ENCODE measurements around the gene THSD4.

The THSD4 gene

GRCh38 chr15:71813723-71814470, 698.6 kb downstream of the THSD4 start:
- DNase-seq = no peak

GRCh38 chr15:71815301-71815700, 700.0 kb downstream of the THSD4 start:
- no peak for DNase-seq

GRCh38 chr15:71817351-71817750, 702.1 kb downstream of the THSD4 start:
- no peak for DNase-seq

GRCh38 chr15:71820127-71820526, 704.9 kb downstream of the THSD4 start:
- no peak for DNase-seq

- no peak for DNase-seq
These were observed 706.4 kb downstream of the THSD4 start for GRCh38 chr15:71821547-71822129.

- DNase-seq = no peak
These were observed 707.8 kb downstream of the THSD4 start for GRCh38 chr15:71822890-71823630.

- DNase-seq = no peak
These were observed 708.5 kb downstream of the THSD4 start for GRCh38 chr15:71823801-71824200.

GRCh38 chr15:71825021-71825730, 709.9 kb downstream of the THSD4 start:
- DNase-seq = no peak

- no peak for DNase-seq
These were observed 710.9 kb downstream of the THSD4 start for GRCh38 chr15:71826196-71826595.

- no peak for DNase-seq
These were observed 715.7 kb downstream of the THSD4 start for GRCh38 chr15:71830981-71831380.

Measured in C1 segment of cervical spinal cord (tissue), 14 donors.